Neuronal stem cell (in vitro differentiated cells): ENCODE results near the gene CCT6A. TPM values are rescaled to one million over a fixed set of nuclear protein-coding genes. Genes with fewer than 3 reads are reported as not detected.

Experiments used
- DNase-seq: peaks from one replicate; pipeline ENCODE4 v3.0.0-alpha.2; 2013; ENCODE audit warnings: low spot score
- H2AFZ ChIP-seq: one replicate; pipeline ENCODE4 v1.6.1; 2013; ENCODE audit warnings: mild to moderate bottlenecking, low read length, inconsistent platforms
- H2AK5ac ChIP-seq: 2 replicates; pipeline ENCODE4 v1.6.1; 2013; ENCODE audit warnings: low read depth, mild to moderate bottlenecking, inconsistent platforms, low read length, moderate library complexity, mixed read lengths
- H2BK120ac ChIP-seq: 2 replicates; pipeline ENCODE4 v1.6.1; 2013; ENCODE audit warnings: low read depth, mild to moderate bottlenecking, inconsistent platforms, low read length, moderate library complexity, mixed read lengths
- H2BK12ac ChIP-seq: one replicate; pipeline ENCODE4 v1.6.1; 2013; ENCODE audit warnings: low read length, inconsistent platforms
- H2BK15ac ChIP-seq: 2 replicates; pipeline ENCODE4 v1.6.1; 2013; ENCODE audit warnings: mild to moderate bottlenecking, low read length, inconsistent platforms, mixed read lengths
- H2BK5ac ChIP-seq: one replicate; pipeline ENCODE4 v1.6.1; 2013; ENCODE audit warnings: inconsistent platforms, mild to moderate bottlenecking, low read length, moderate library complexity
- H3K14ac ChIP-seq: one replicate; pipeline ENCODE4 v1.6.1; 2013; ENCODE audit warnings: low read length, inconsistent platforms
- H3K18ac ChIP-seq: 2 replicates; pipeline ENCODE4 v1.6.1; 2013; ENCODE audit warnings: low read length, inconsistent platforms
- H3K23ac ChIP-seq: 2 replicates; pipeline ENCODE4 v1.6.1; 2013; ENCODE audit warnings: low read depth, mild to moderate bottlenecking, mixed read lengths, low read length, inconsistent platforms; ENCODE audit not compliant: poor library complexity
- H3K27ac ChIP-seq: replicated peaks from 3 replicates; pipeline ENCODE4 v1.5.1; 2013; ENCODE audit warnings: low read length, inconsistent platforms
- H3K27me3 ChIP-seq, 3 experiments: 2 replicates each; pipeline ENCODE4 v1.6.1; 2013; ENCODE audit warnings: low read length in 3 of 3, mild to moderate bottlenecking in 2 of 3, inconsistent platforms in 1 of 3, low read depth in 1 of 3, mixed read lengths in 1 of 3, moderate library complexity in 1 of 3; ENCODE audit not compliant: control insufficient read depth in 3 of 3, insufficient read depth in 3 of 3
- H3K36me3 ChIP-seq, 2 donors: replicated peaks in 1 of 2; 2 replicates each; pipeline ENCODE4 v1.6.1; 2013; ENCODE audit warnings: low read length in 2 of 2; ENCODE audit not compliant: control insufficient read depth in 2 of 2, insufficient read depth in 2 of 2
- H3K4ac ChIP-seq: 2 replicates; pipeline ENCODE4 v1.6.1; 2013; ENCODE audit warnings: inconsistent platforms, mild to moderate bottlenecking, low read length, moderate library complexity
- H3K4me1 ChIP-seq, 2 donors: 1 replicate in 1 of 2; 2 replicates in 1 of 2; pipeline ENCODE4 v1.6.1; 2013; ENCODE audit warnings: low read length in 2 of 2, low read depth in 1 of 2; ENCODE audit not compliant: control insufficient read depth in 2 of 2, insufficient read depth in 1 of 2
- H3K4me2 ChIP-seq: one replicate; pipeline ENCODE4 v1.6.1; 2013; ENCODE audit warnings: mild to moderate bottlenecking, low read length, inconsistent platforms; ENCODE audit not compliant: insufficient read depth, poor library complexity, severe bottlenecking
- H3K4me3 ChIP-seq, 2 donors: 2 replicates each; pipeline ENCODE4 v1.5.1; 2013; ENCODE audit warnings: low read length in 2 of 2, mild to moderate bottlenecking in 2 of 2, inconsistent platforms in 1 of 2, moderate library complexity in 1 of 2
- H3K79me1 ChIP-seq: one replicate; pipeline ENCODE4 v1.6.1; 2013; ENCODE audit warnings: low read depth, mild to moderate bottlenecking, inconsistent platforms, low read length, moderate library complexity
- H3K9ac ChIP-seq: one replicate; pipeline ENCODE4 v1.6.1; 2013; ENCODE audit warnings: mild to moderate bottlenecking, low read depth, low read length, inconsistent platforms; ENCODE audit not compliant: poor library complexity
- H3K9me3 ChIP-seq, 2 donors: replicated peaks in 1 of 2; 2 replicates each; pipeline versions ENCODE3 to v1.6.1; 2013; ENCODE audit warnings: low read length in 2 of 2, mild to moderate bottlenecking in 2 of 2, inconsistent platforms in 1 of 2, low read depth in 1 of 2, mixed read lengths in 1 of 2, moderate library complexity in 1 of 2; ENCODE audit not compliant: control insufficient read depth in 2 of 2, insufficient read depth in 1 of 2
- H4K8ac ChIP-seq: one replicate; pipeline ENCODE4 v1.6.1; 2013; ENCODE audit warnings: low read depth, mild to moderate bottlenecking, inconsistent platforms, low read length, moderate library complexity
- H4K91ac ChIP-seq: one replicate; pipeline ENCODE4 v1.6.1; 2013; ENCODE audit warnings: low read length, low read depth, mild to moderate bottlenecking, inconsistent platforms; ENCODE audit not compliant: poor library complexity
- WGBS, 2 donors: extraction: QIAGEN DNeasy Blood & Tissue Kit; methylation state at CpG; one replicate each; pipeline ENCODE4 v1.1.7; 2013; ENCODE audit warnings: missing lambda C conversion rate in 2 of 2, mixed read lengths in 1 of 2; ENCODE audit not compliant: insufficient read length in 2 of 2, insufficient replicate concordance in 1 of 2; ENCODE audit errors: extremely low coverage in 2 of 2; 5-methylcytosine and 5-hydroxymethylcytosine counted together
- polyA plus RNA-seq, 2 experiments: library from polyadenylated mRNA; stranded (reverse); fragments of 200-250 nt; gene quantifications; one replicate each; pipeline ENCODE4 v1.2.3, GENCODE V29; 2013

Gene CCT6A, protein sequence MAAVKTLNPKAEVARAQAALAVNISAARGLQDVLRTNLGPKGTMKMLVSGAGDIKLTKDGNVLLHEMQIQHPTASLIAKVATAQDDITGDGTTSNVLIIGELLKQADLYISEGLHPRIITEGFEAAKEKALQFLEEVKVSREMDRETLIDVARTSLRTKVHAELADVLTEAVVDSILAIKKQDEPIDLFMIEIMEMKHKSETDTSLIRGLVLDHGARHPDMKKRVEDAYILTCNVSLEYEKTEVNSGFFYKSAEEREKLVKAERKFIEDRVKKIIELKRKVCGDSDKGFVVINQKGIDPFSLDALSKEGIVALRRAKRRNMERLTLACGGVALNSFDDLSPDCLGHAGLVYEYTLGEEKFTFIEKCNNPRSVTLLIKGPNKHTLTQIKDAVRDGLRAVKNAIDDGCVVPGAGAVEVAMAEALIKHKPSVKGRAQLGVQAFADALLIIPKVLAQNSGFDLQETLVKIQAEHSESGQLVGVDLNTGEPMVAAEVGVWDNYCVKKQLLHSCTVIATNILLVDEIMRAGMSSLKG
- 217 TPM for polyA plus RNA-seq (2013, experiment 1 of 2)
- polyA plus RNA-seq (2013, experiment 2 of 2), result 218 TPM

DNA sequence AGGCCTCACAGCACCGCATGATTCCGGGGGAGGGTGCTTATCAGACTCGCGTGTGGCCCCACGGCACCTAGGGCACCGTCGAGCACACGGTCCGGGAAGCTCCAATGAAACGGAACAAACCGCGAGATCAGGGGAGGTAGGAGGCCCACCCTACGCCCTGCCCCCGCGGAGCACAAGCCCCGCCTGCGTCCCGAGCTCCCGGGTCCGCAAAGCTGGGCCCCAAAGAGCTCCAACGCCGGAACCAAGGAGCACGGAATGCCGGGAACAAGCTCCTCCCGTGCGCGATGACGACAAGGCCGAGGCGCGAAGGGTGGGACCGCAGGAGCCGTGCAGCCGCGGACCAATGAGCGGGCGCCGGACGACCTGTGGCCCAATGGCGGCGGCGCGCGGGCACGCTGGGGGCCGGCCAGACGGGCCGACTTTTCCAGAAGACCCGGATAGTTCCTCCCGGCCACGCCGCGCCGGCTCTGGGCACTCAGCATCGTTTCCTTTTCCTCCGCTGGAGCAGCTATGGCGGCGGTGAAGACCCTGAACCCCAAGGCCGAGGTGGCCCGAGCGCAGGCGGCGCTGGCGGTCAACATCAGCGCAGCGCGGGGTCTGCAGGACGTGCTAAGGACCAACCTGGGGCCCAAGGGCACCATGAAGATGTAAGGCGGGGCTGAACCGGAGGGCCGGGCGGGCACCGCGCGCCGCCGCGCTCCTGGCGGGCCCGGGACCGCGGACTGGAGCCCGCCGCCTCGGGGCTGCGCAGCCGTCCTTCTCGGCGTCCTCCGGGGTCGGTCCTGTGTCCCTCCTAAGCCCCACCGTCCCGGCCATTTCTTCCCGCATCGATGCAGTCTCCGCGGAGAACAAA lies at the start of gene CCT6A, which contains the start of gene PSPH:
TSS of gene CCT6A (plus strand) at position 427 of the 853 bp plus-strand sequence. CDS start at position 511, 84 bp downstream.
TSS of gene PSPH (minus strand) at position 106 of the 853 bp plus-strand sequence. CDS start 30,232 bp downstream, outside the sequence.
- peak; percentile 95 for DNase-seq
- H3K4ac ChIP-seq, result peak within 1 kb of the TSS; percentile 38

DNA sequence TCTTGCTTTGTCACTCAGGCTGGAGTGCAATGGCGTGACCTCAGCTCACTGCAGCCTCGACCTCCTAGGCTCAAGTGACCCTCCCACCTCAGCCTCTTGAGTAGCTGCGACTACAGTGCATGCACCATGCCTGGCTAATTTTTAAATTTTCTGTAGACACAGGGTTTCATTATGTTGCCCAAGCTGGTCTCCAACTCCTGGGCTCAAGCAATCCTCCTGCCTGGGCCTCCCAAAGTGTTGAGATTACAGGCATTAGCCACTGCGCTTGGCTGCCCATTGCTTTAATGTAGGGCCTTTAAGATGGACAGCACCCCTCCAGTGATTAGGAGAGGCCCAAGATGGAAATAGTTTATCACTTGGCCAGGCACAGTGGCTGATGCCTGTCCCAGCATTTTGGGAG lies 47.8 kb upstream of the CCT6A start:
- no peak overlapping the region for H2AFZ ChIP-seq
- no peak overlapping the region for H3K27ac ChIP-seq
- no peak overlapping the region for H2BK15ac ChIP-seq
- no peak overlapping the region for H4K8ac ChIP-seq
- no peak overlapping the region for H2BK5ac ChIP-seq
- DNase-seq, result no peak
- H3K14ac ChIP-seq, result no peak overlapping the region
- no peak overlapping the region for H3K9ac ChIP-seq
- no peaks in the 10 kb centered on the region for H3K27me3 ChIP-seq
- H2BK120ac ChIP-seq, result no peak overlapping the region
- H3K18ac ChIP-seq, result no peak overlapping the region
- H4K91ac ChIP-seq, result no peak overlapping the region
- H2AK5ac ChIP-seq, result no peak overlapping the region
- H3K4me2 ChIP-seq, result no peak overlapping the region
- H2BK12ac ChIP-seq, result no peak overlapping the region
- no peaks in the 10 kb centered on the region for H3K9me3 ChIP-seq
- H3K4me1 ChIP-seq, result peaks cover 0 to 3% of the 10 kb centered on the region in 2 donors
- H3K36me3 ChIP-seq, result peaks cover 0 to 17% of the 10 kb centered on the region in 2 donors
- no peaks in the 10 kb centered on the region for H3K79me1 ChIP-seq
- H3K23ac ChIP-seq, result no peak overlapping the region
- WGBS, 2 donors, result no CpG with 5 or more reads among the region's 4 CpGs
- H3K4me3 ChIP-seq, result no peak overlapping the region
- H3K4ac ChIP-seq, result no peak overlapping the region

More for the DNA sequence above, at the start of gene CCT6A, which contains the start of gene PSPH:
- Histone ChIP-seq H3K79me1 (peaks cover 5% of the 10 kb centered on the region), H2BK120ac (peak within 1 kb of the TSS; percentile 82), H3K27me3 (no peaks in the 10 kb centered on the region), H3K9me3 (no peaks in the 10 kb centered on the region), H3K14ac (peak within 1 kb of the TSS; percentile 57), H3K23ac (peak within 1 kb of the TSS; percentile 100), H3K18ac (peak within 1 kb of the TSS; percentile 99), H2BK15ac (no peak within 1 kb of the TSS), H4K91ac (peak within 1 kb of the TSS; percentile 95), H3K9ac (peak within 1 kb of the TSS; percentile 99), H3K4me1 (peaks cover 7 to 9% of the 10 kb centered on the region in 2 donors), H4K8ac (peak within 1 kb of the TSS; percentile 56), H2BK5ac (peak within 1 kb of the TSS; percentile 95), H2AFZ (peak within 1 kb of the TSS; percentile 89), H2BK12ac (no peak within 1 kb of the TSS), H2AK5ac (peak within 1 kb of the TSS; percentile 71), H3K36me3 (peaks cover 17 to 43% of the 10 kb centered on the region in 2 donors), H3K4me2 (peak within 1 kb of the TSS; percentile 61), H3K4me3 (peak within 1 kb of the TSS; percentile 79 to 93), H3K27ac (peak within 1 kb of the TSS; percentile 87)
- WGBS, 2 donors, result no CpG with 5 or more reads among the region's 97 CpGs

DNA sequence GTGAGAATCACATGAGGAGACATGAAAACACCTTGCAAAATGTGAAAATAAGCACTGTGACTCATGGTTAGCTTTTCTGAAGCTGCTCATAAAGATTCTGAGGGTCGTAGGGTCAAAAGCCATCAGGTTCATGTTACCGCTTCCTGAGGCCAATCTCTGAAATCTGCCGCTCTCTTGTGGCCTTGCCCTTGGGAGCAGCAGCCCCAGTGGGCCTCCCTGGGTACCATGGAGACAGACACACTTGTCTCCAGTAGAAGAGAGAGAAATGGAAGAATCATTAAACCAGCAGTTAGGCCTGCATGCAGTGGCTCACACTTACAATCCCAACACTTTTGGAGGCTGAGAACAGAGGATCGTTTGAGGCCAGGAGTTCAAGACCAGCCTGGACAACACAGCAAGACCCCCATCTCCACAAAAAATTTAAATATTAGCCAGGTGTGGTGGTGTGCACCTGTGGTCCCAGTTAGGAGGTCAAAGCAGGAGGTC lies 44.4 kb upstream of the CCT6A start:
- Histone ChIP-seq H3K36me3 (peaks cover 2 to 21% of the 10 kb centered on the region in 2 donors), H2AK5ac (no peak overlapping the region), H3K4me1 (peaks cover 0 to 3% of the 10 kb centered on the region in 2 donors), H3K27ac (no peak overlapping the region), H3K4me2 (no peak overlapping the region), H3K9me3 (no peaks in the 10 kb centered on the region), H4K8ac (no peak overlapping the region), H2BK5ac (no peak overlapping the region), H2BK12ac (no peak overlapping the region), H3K18ac (no peak overlapping the region), H3K27me3 (no peaks in the 10 kb centered on the region), H2AFZ (peak overlapping the region; percentile 35), H3K4me3 (no peak overlapping the region), H3K9ac (no peak overlapping the region), H3K79me1 (no peaks in the 10 kb centered on the region), H2BK15ac (no peak overlapping the region), H2BK120ac (no peak overlapping the region), H3K23ac (no peak overlapping the region), H3K14ac (no peak overlapping the region), H3K4ac (no peak overlapping the region), H4K91ac (no peak overlapping the region)
- no peak for DNase-seq
- no CpG with 5 or more reads among the region's 4 CpGs for WGBS, 2 donors
